ENCODE measurements around the gene CTSK.

- no peak for TF ChIP-seq CTCF (IDR thresholded peaks at IDR 0.05; ENCODE audit: borderline replicate concordance, extremely low read depth, low read length, poor library complexity, severe bottlenecking)
- no peak for TF ChIP-seq EZH2 (IDR thresholded peaks at IDR 0.05; ENCODE audit: borderline replicate concordance, low read depth, low read length, severe bottlenecking)
Observed at GRCh38 chr1:150808121-150808520, at the start of gene CTSK.
